Measurements from ENCODE around the gene FAM32A.
A peak's percentile ranks its signal among the peaks of the same experiment; 100 is the strongest.
"Not testable (repeated sequence)": the region's sequence is repeated elsewhere in the genome, so short reads cannot be mapped to it uniquely, and the experiment has no call there.

FAM32A gene

GRCh38 chr19:16164222-16164890 lies 20.9 kb upstream of the FAM32A start:
- no peak for DNase-seq

- DNase-seq: no peak
These were observed 18.8 kb upstream of the FAM32A start for GRCh38 chr19:16166417-16166816.

GRCh38 chr19:16167055-16167454 lies 18.2 kb upstream of the FAM32A start:
- DNase-seq: no peak

GRCh38 chr19:16168465-16169081 lies 16.6 kb upstream of the FAM32A start:
- peak in 1 of 5 experiments; percentile 76 for DNase-seq

GRCh38 chr19:16170134-16170533 lies 15.1 kb upstream of the FAM32A start:
- DNase-seq: no peak

GRCh38 chr19:16175954-16176353 lies 9.3 kb upstream of the FAM32A start:
- no peak for DNase-seq

DNA sequence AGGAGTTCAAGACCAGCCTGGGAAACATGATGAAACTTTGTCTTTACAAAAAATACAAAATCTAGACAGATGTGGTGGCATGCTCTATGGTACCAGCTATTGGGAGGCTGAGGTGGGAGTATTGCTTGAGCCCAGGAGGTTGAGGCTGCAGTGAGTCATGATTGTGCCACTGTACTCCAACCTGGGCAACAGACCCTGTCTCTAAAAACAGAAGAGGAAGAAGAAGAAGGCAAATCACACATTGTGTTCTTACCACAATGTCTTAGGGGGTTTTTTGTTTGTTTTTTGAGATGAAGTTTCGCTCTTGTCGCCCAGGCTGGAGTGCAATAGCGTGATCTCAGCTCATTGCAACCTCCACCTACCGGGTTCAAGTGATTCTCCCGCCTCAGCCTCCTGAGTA lies 6.3 kb upstream of the FAM32A start:
- DNase-seq: not testable (repeated sequence)

DNA sequence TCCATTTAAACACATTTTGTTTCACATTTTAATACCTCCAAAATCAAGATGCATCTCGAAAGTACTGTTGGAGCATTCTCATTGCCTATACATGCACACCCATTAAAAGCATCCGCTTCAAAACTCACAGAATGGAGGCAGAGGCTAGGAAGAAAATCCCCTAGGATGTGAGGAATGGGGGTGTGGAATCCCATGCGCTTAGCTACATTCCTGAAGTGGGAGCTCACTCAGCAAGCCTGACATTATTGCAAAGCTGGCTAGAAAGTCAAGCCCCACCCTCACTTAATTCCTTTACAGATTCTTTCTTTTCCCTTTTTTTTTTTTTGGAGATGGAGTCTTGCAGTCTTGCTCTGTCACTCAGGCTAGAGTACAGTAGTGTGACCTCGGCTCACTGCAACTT lies 4.6 kb upstream of the FAM32A start:
- no peak for DNase-seq

DNA sequence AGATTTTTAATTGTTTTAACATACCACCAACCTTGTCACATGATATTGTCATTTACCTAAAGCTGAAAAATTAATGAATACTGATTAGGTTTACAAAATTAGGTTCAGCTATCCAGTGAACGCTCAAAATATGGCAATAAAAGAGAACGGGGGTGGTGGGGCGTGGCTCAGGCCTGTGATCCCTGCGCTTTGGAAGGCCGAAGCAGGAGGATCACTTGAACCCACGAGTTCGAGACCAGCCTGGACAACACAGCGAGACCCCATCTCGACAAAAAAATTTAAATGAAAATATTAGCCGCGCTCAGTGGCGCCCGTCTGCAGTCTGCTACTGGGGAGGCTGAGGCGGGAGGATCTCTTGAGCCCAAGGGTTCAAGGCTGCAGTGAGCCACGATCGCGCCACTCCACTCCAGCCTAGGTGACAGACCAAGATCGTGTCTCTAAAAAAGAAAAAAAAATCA lies 516 bp upstream of the FAM32A start:
- no peak for DNase-seq

- DNase-seq: peak in 3 of 5 experiments; percentile 26 to 48 (median 33)
These were observed 536 bp downstream of the FAM32A start for GRCh38 chr19:16185768-16186123.

GRCh38 chr19:16188521-16188920 lies 3.3 kb downstream of the FAM32A start:
- DNase-seq: no peak

DNA sequence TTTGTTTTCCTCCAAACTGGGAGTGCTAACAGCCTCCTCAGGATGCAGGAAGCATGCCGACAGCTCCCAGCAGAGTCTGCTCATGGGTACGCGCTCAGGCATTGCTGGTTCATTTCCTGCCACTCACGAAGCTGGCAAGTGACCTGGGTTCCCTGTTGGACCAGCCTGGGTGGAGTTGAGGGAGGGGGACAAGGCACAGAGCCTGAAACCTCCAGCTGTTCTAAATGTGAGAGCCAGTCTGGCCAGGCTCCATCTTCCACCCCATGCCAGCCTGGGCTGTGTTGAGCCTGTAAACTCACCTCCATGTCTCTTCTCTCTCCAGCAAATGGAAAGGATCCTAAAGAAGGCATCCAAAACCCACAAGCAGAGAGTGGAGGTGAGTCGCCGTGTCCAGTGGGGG lies 5.0 kb downstream of the FAM32A start:
- DNase-seq: no peak

GRCh38 chr19:16190736-16191135 lies 5.5 kb downstream of the FAM32A start:
- DNase-seq: no peak

GRCh38 chr19:16191216-16191908 lies 6.2 kb downstream of the FAM32A start:
- DNase-seq: no peak

DNA sequence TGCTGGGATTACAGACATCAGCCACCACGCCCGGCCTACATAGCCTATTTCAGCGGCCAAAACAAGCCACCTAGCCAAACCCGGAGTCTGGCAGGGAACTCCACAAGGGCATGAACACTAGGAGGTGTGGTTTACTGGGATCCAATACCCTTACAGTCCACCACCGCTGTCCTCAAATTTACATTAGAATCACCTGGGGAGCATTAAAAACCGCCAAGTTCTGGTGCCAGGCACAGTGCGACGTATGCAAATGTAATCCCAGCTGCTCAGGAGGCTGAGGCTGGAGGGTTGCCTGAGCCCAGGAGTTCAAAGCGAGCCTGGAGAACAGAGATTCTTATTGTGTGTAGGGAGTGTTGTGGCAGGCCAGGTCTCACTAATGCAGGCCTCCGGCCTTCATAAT lies 8.3 kb downstream of the FAM32A start:
- DNase-seq: no peak

GRCh38 chr19:16197188-16197621 lies 12.0 kb downstream of the FAM32A start:
- no peak for DNase-seq

DNA sequence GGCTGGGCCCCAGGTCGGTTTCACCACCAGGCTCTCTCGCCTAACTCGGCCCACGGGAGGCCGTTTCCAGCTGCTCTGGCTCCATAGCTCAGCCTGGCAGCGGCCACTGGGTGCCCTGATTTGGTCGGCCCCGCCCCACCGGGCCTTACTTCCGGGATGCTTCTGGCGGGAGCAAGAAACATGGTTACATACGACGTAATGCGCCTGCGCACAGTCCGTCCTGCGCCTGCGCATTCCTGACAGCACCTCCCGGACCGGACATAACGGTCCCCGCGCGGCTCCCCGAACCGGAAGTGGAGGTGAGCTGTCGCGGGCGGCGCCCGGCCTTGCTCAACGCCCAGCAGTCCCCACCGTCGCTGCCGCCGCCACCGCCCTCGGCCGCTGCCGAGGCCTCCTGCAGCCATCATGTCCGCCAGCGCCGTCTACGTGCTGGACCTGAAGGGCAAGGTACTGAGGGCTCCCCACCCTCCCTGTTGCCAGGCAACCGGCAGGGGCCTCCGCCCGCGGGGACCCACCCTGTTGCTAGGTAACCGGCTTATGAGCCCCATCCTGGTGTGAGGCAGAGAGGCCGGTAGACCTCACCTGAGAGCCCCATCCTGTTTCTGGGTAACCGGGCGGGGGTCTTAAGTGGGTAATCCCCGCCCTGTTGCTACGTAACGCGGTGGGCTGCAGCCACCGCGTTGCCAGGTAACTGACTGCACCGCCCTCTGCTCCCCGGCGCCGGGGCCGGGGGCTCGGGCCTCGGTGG lies 12.6 kb downstream of the FAM32A start, which contains the start of gene AP1M1:
Gene AP1M1, plus strand, starts transcription at position 290 of the 748 bp plus-strand sequence. Its CDS starts 116 bp downstream, at position 406.
- peak; percentile 97 to 99 (median 98) for DNase-seq

GRCh38 chr19:16198370-16198651 lies 13.1 kb downstream of the FAM32A start:
- DNase-seq: no peak

GRCh38 chr19:16199275-16199932 lies 14.2 kb downstream of the FAM32A start:
- no peak for DNase-seq

GRCh38 chr19:16200038-16201010 lies 15.1 kb downstream of the FAM32A start:
- no peak for DNase-seq

- no peak for DNase-seq
These were observed 15.8 kb downstream of the FAM32A start for GRCh38 chr19:16201011-16201391.

Data from T-helper 2 cell (primary cell).